Activated naive CD8-positive, alpha-beta T cell treated with anti-CD3 and anti-CD28 coated beads, Interleukin-2, amount 50 U/mL, for 24 hours (primary cell): Measurements from ENCODE around the gene RHBG.
A peak's percentile ranks its signal among the peaks of the same experiment; 100 is the strongest.

Experiments
- ATAC-seq: fragments of 150-1000 bp; cut with Tn5 transposase; one replicate; pipeline ENCODE4 v1.10.0; 2021
- DNase-seq: peaks from one replicate; pipeline ENCODE4 v3.0.0; 2021
- H3K27ac Mint-ChIP-seq: one replicate; pipeline ENCODE4 v1.8.0; 2021; ENCODE audit warnings: mild to moderate bottlenecking, mixed read lengths
- H3K27me3 Mint-ChIP-seq: one replicate; pipeline ENCODE4 v1.8.0; 2021; ENCODE audit warnings: mixed read lengths
- H3K36me3 Mint-ChIP-seq: one replicate; pipeline ENCODE4 v1.8.0; 2021; ENCODE audit warnings: low read depth, mixed read lengths
- H3K4me1 Mint-ChIP-seq: one replicate; pipeline ENCODE4 v1.8.0; 2021; ENCODE audit warnings: mixed read lengths
- H3K4me3 Mint-ChIP-seq: one replicate; pipeline ENCODE4 v1.8.0; 2021; ENCODE audit warnings: mild to moderate bottlenecking, moderate library complexity, mixed read lengths
- H3K9me3 Mint-ChIP-seq: one replicate; pipeline ENCODE4 v1.8.0; 2021; ENCODE audit warnings: mixed read lengths

Gene RHBG

DNA sequence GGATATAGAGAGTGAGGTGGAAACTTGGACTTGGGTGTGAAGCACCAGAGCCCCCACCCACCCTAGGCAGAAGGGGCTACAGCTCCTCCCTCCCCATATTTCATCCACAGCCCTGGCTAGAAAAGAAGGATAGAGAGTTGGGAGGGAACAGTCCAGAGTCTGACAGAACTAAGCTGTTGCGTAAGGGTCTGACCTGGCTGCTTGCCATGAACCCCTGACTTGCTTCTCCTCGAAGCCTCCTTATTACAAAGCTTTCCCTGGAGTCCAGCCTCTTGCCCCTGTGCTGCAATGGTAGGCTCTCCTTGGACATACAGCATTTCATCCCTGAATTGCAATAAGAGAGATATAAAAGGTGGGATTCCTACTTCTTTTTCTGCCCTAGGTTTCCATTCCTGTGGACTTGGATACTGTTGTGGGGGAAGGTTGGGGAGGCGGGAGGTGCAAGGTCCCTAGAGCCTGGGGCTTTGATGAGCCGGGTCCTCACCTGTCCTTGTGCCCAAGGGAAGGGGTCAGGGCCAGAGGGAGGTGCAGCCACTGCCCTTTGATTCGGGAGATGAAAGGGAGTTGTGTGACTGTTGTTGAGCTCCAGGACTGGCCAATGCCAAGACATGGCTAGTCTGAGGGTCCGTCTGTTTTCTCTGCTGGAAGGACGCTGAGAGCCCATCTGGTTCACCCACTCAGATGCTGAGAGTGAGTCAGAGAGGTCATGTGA lies 2.7 kb downstream of the RHBG start:
- DNase-seq (no peak), ATAC-seq (no peak)
- Mint-ChIP-seq H3K9me3 (no peaks in the 10 kb centered on the region), H3K4me3 (no peak overlapping the region), H3K27me3 (peaks cover 45% of the 10 kb centered on the region), H3K4me1 (peaks cover 4% of the 10 kb centered on the region), H3K36me3 (no peaks in the 10 kb centered on the region), H3K27ac (no peak overlapping the region)

DNA sequence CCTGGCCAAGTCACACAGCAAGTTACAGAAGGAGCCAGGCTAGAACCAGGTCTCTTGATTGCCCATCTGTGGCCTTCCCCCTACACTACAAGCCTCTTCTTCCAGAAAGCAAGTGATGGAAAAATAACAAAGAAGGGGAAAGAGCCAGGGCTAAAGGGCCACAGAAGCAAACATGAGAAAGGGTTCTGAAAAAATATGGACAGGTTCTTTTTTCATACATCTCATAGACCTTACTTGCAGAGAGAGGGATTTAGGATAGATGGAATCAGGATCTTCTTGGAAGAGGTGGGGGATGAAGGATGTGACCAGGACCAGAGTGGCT lies 3.2 kb downstream of the RHBG start:
- no peaks in the 10 kb centered on the region for H3K36me3 Mint-ChIP-seq
- ATAC-seq (no peak), DNase-seq (no peak)
- H3K27me3 Mint-ChIP-seq = peaks cover 45% of the 10 kb centered on the region
- H3K4me3 Mint-ChIP-seq = no peak overlapping the region
- no peak overlapping the region for H3K27ac Mint-ChIP-seq
- peaks cover 4% of the 10 kb centered on the region for H3K4me1 Mint-ChIP-seq
- no peaks in the 10 kb centered on the region for H3K9me3 Mint-ChIP-seq

DNA sequence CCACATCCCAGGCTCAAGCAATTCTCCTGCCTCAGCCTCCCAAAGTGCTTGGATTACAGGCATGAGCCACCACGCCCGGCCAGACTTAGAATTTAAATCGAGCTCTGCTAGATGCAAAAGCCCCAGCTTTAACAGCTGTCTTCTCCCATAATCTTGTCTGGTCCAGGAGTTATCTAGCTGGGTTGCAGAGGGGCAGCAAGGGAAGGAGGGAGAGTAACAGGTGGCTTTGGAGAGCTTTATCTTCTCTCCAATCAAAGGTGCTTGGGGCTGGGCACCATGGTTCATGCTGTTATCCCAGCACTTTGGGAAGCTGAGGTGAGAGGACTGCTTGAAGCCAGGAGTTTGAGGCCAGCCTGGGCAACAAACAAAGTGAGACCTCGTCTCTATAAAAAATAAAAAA lies 3.9 kb downstream of the RHBG start:
- no peaks in the 10 kb centered on the region for H3K9me3 Mint-ChIP-seq
- H3K4me3 Mint-ChIP-seq = no peak overlapping the region
- no peak overlapping the region for H3K27ac Mint-ChIP-seq
- ATAC-seq = no peak
- H3K4me1 Mint-ChIP-seq = peaks cover 4% of the 10 kb centered on the region
- no peaks in the 10 kb centered on the region for H3K36me3 Mint-ChIP-seq
- no peak for DNase-seq
- peaks cover 43% of the 10 kb centered on the region for H3K27me3 Mint-ChIP-seq

DNA sequence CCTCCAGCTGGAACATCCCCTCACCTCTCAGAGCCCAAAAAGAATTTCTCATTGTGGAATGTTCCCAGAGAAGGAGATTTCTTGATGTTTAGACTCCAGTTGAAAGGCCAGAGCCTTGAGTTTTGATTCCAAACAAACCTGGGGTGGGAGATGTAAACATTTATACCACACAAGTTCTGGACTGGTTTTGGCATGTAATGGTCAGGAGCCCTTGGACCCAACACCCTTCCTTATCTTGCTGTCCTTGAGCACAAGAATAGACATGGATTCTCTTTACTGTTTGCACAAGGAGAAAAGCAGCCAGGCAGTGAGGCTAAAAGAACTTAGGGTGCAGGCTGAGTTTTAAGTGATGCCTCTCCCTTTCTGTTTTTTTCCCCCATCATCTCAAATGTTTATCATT lies 4.5 kb downstream of the RHBG start:
- DNase-seq = no peak
- Mint-ChIP-seq H3K9me3 (no peaks in the 10 kb centered on the region), H3K27ac (no peak overlapping the region), H3K4me1 (peaks cover 4% of the 10 kb centered on the region), H3K4me3 (no peak overlapping the region), H3K27me3 (peaks cover 36% of the 10 kb centered on the region), H3K36me3 (no peaks in the 10 kb centered on the region)
- ATAC-seq = no peak

DNA sequence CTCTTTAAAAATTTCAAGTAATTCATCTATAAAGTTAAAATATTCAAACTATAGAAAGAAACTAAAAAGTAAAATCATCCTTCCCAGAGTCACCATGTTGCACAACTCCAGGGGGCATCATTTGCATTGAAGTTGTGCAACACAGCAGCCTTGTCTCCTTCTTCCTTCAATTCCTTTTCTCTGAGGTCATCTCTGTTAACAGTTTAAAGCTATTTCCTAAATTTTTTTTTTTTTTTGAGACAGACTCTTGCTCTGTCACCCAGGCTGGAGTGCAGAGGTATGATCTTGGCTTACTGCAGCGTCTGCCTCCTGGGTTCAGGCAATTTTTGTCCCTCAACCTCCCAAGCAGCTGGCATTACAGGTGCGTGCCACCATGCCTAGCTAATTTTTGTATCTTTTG lies 7.1 kb downstream of the RHBG start:
- no peaks in the 10 kb centered on the region for H3K36me3 Mint-ChIP-seq
- no peak overlapping the region for H3K27ac Mint-ChIP-seq
- peaks cover 26% of the 10 kb centered on the region for H3K27me3 Mint-ChIP-seq
- H3K4me3 Mint-ChIP-seq = no peak overlapping the region
- no peak for DNase-seq
- no peak for ATAC-seq
- no peaks in the 10 kb centered on the region for H3K4me1 Mint-ChIP-seq
- H3K9me3 Mint-ChIP-seq = no peaks in the 10 kb centered on the region

DNA sequence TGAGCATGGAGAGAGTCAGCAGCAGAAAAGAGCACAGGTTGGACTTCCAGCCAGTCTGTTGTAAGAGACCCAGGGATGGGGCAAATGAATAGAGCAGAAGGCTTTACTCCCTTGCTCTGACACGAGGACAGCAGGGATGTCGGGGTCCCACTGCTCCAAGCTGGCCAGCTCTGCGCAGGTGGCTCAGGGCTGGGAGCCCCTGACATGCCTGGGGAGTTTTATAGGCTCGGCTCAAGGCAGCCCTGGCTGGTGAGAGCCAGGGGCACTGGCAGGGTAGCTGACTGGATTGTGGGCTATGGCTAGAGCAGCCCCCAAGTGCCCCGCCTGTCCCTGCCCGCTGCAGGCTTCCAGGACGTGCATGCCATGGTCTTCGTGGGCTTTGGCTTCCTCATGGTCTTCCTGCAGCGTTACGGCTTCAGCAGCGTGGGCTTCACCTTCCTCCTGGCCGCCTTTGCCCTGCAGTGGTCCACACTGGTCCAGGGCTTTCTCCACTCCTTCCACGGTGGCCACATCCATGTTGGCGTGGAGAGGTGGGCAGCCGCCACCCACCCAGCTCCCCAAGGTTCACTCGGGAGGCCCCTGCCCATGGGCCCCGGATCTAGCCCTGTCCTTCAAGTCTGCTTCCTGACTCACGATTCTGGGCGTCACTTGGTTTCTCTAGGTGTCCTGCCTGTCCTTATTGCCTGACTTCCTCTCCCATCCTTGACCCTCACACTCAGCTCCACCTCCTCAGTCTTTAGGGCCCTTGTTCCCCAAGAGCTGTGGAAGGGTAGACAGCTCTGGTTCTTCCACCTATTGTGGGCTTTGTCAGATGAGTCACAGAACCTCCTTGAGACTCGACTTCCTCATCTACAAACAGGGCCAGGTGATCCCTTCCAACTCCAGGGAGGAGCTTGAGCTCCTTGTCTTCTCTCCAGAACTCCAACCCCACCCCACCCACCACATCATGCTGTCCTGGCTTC lies 8.2 kb downstream of the RHBG start:
- Mint-ChIP-seq H3K27ac (no peak overlapping the region), H3K4me3 (no peak overlapping the region), H3K9me3 (no peaks in the 10 kb centered on the region), H3K4me1 (no peaks in the 10 kb centered on the region), H3K36me3 (no peaks in the 10 kb centered on the region), H3K27me3 (peaks cover 20% of the 10 kb centered on the region)
- DNase-seq (no peak), ATAC-seq (no peak)

DNA sequence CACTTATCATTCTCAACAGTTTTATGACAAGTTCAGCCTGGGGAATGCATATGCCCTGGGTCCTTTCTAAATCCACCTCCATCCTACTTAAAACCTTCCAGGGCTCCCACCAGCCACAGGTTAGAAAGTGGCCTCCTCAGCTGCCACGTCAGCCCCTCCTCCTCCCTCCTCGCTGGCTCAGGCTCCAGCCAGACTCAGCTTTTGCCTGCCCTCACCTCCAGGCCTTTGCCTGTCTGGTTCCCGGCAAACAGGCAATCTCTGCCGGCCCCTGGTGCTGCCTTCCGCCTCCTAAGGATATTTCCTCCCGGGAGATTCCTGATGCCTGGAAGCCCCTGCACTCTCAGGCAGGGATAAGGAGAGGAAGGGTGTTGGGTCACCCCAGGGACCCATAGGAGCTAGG lies 9.5 kb downstream of the RHBG start:
- Mint-ChIP-seq H3K36me3 (no peaks in the 10 kb centered on the region), H3K9me3 (no peaks in the 10 kb centered on the region), H3K4me1 (no peaks in the 10 kb centered on the region), H3K27me3 (peaks cover 15% of the 10 kb centered on the region), H3K4me3 (no peak overlapping the region), H3K27ac (no peak overlapping the region)
- DNase-seq (no peak), ATAC-seq (no peak)

DNA sequence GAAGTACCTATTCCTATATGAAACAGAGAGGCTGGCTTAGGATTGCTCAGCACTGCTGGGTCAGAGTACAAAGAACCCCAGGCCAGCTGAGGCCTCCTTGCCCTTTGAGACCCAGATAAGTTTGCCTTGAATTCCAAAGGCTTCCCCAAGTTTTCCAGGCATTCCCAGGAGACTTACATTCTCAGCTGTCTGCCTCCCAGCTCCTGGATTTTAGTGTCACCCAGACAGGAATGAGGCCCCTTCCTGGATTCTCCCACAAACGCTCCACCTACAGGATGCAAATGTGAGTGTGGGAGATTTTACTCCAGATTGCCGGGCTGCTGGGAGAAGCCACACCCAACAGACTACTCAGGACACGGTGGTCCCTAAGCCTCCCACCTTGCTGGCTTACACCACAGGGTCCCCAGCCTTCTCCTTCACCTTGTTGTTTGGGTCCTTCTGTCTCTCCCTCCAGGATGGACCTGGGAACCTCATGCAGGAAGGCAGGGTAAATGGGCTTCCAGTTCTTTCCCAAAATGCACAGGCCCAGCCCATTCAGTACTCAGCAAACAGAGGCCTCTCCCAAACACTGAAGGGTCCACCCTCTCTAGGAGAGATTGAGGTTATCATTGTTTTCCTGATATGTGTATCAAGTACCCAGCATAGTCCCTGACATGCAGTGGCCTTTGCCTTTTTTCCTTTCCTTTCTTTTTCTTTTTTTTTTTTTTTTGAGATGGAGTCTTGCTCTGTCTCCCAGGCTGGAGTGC lies 10.6 kb downstream of the RHBG start:
- Mint-ChIP-seq H3K9me3 (no peaks in the 10 kb centered on the region), H3K27me3 (peaks cover 11% of the 10 kb centered on the region), H3K36me3 (no peaks in the 10 kb centered on the region), H3K4me1 (no peaks in the 10 kb centered on the region), H3K27ac (no peak overlapping the region), H3K4me3 (no peak overlapping the region)
- DNase-seq (no peak), ATAC-seq (no peak)

DNA sequence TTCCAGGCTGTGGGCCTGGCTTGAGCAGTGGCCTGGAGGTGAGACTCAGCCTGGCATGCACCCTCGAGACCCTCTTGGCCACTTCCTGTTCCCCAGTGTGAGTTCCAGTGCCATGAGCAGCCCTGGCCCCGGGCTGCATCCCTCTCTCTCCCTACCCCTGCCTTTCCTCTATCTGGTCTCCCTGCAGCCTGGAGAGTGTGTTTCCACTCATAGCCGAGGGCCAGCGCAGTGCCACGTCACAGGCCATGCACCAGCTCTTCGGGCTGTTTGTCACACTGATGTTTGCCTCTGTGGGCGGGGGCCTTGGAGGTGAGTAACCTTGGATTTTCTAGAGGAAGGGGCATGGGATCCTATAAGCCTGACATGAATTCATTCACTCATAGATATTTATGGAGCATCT lies 13.6 kb downstream of the RHBG start:
- no peak overlapping the region for H3K4me3 Mint-ChIP-seq
- H3K27ac Mint-ChIP-seq = no peak overlapping the region
- H3K9me3 Mint-ChIP-seq = no peaks in the 10 kb centered on the region
- DNase-seq = no peak
- peaks cover 15% of the 10 kb centered on the region for H3K27me3 Mint-ChIP-seq
- no peaks in the 10 kb centered on the region for H3K36me3 Mint-ChIP-seq
- peaks cover 2% of the 10 kb centered on the region for H3K4me1 Mint-ChIP-seq
- ATAC-seq = no peak

DNA sequence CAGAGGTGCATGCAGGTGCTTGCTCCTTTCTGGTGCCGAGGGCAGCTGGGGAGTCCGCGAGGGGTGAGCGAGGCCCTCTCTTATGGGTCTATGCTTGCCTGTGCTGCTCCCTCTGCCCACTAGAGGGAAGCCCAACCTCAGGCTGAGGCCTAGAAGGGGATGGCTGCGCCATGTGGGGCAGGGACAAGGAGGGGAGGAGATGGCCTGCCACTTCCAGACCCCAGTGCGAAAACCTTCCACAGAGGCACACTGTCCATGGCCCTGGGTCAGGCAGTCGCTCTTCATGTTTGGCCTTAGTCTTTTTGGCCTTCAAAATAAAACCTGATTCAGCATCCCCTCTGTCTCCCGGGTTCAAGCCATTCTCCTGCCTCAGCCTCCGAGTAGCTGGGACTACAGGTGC lies 14.0 kb downstream of the RHBG start:
- peaks cover 2% of the 10 kb centered on the region for H3K4me1 Mint-ChIP-seq
- no peak overlapping the region for H3K27ac Mint-ChIP-seq
- H3K36me3 Mint-ChIP-seq = no peaks in the 10 kb centered on the region
- DNase-seq (peak; percentile 72), ATAC-seq (peak; percentile 89)
- no peak overlapping the region for H3K4me3 Mint-ChIP-seq
- no peaks in the 10 kb centered on the region for H3K9me3 Mint-ChIP-seq
- peaks cover 18% of the 10 kb centered on the region for H3K27me3 Mint-ChIP-seq

DNA sequence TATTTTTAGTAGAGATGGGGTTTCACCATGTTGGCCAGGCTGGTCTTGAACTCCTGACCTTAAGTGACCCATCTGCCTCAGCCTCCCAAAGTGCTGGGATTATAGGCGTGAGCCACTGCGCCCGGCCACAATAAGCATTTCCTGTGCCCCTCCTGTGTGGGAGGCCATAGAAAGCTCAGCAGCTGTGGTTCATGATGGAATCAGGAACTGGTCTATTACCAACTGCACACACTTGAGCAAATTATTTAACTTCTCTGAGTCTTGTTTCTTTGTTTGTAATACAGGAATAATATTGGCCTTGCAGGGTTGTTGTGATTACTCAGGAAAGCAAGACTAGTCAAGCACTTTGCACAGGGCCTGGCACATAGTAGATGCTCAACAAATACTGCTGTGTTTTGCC lies 15.0 kb downstream of the RHBG start:
- no peak for DNase-seq
- Mint-ChIP-seq H3K4me3 (no peak overlapping the region), H3K4me1 (peaks cover 2% of the 10 kb centered on the region), H3K27me3 (peaks cover 25% of the 10 kb centered on the region), H3K27ac (no peak overlapping the region), H3K9me3 (no peaks in the 10 kb centered on the region), H3K36me3 (no peaks in the 10 kb centered on the region)
- ATAC-seq = no peak

DNA sequence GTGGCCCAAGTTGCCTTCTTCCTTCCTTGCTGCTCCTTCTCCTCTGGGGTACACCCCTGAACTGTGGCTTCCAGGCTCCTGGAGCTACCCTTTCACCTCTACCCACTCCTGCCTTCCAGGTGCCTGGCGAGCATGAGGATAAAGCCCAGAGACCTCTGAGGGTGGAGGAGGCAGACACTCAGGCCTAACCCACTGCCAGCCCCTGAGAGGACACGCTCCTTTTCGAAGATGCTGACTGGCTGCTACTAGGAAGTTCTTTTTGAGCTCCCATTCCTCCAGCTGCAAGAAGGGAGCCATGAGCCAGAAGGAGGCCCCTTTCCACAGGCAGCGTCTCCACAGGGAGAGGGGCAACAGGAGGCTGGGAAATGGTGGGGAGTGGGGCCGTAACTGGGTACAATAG lies 15.6 kb downstream of the RHBG start:
- peaks cover 2% of the 10 kb centered on the region for H3K4me1 Mint-ChIP-seq
- ATAC-seq (no peak), DNase-seq (no peak)
- H3K4me3 Mint-ChIP-seq = no peak overlapping the region
- H3K27me3 Mint-ChIP-seq = peaks cover 31% of the 10 kb centered on the region
- H3K36me3 Mint-ChIP-seq = no peaks in the 10 kb centered on the region
- no peaks in the 10 kb centered on the region for H3K9me3 Mint-ChIP-seq
- H3K27ac Mint-ChIP-seq = no peak overlapping the region

DNA sequence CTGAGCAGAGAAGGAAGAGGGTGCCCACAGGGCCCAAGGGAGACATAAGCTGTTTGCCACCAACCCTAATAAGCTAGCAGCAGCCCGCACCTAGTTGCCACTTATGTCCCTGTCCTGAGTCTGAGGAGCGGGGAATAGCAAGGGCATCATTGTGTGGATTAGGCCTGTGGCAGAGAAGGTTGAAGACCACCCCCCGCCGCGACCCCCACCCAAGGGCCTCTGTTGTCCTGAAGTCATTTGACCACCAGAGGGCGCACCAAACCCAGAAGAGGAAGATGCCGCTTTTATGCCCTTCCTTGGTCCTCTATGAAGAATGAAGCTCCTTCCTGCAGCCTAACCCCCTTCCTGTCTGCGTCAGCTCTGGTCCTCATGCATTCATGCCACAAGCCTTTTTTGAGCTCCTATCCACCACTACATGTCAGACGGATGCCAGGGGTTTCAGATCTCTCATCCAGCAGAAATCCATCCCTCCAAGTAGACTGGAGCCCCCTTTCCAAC lies 16.6 kb downstream of the RHBG start:
- Mint-ChIP-seq H3K27ac (no peak overlapping the region), H3K36me3 (no peaks in the 10 kb centered on the region), H3K4me3 (no peak overlapping the region), H3K9me3 (no peaks in the 10 kb centered on the region), H3K27me3 (peaks cover 39% of the 10 kb centered on the region), H3K4me1 (peaks cover 2% of the 10 kb centered on the region)
- DNase-seq (peak; percentile 77), ATAC-seq (peak; percentile 60)

DNA sequence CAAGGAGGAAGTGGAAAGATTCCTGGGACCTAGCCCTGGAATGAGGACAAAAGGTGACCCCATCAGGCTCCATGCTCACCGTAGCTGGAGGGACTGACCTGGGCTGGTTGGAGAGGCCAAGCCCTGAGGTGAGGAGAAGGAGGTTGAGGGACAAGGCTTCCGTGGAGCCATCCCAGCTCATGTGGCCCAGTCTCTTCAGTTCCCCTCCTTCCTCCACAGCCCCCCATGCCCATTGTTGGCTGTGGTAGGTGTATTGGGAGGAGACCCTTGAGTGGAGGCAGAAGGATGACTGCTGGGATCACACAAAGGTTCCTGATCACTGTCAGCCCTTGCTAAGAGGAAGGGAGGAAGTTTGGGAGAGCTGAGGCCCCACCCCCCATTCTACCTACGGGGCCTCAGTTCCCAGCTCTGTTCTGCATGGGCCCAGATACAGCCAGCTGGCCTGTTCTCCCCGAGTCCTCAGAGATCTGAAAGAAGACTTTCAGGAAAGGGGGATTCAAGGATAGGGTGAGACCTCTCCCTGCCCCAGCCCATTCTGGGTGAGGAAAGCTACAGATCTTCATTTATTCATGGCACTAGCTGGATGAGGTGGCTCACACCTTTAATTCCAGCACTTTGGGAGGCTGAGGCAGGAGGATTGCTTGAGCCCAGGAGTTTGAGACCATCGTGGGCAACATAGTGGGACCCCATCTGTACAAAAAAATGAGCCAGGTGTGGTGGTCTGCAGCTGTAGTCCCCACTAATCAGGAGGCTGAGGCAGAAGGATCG lies 17.3 kb downstream of the RHBG start:
- Mint-ChIP-seq H3K4me3 (no peak overlapping the region), H3K4me1 (peaks cover 2% of the 10 kb centered on the region), H3K27me3 (peaks cover 39% of the 10 kb centered on the region), H3K9me3 (no peaks in the 10 kb centered on the region), H3K27ac (no peak overlapping the region), H3K36me3 (no peaks in the 10 kb centered on the region)
- ATAC-seq = no peak
- DNase-seq = no peak
